HFFc6 (cell line): ENCODE data around the gene ARSI. TPM values are rescaled to one million over a fixed set of nuclear protein-coding genes. Genes with fewer than 3 reads are reported as not detected.
A peak's percentile ranks its signal among the peaks of the same experiment; 100 is the strongest.

ENCODE experiments used
- DNase-seq: peaks from one replicate; pipeline ENCODE4 v3.0.0-alpha.2; 2018
- H3K27ac Mint-ChIP-seq: 2 replicates; pipeline ENCODE4 v1.8.0; 2020; ENCODE audit warnings: mild to moderate bottlenecking, mixed read lengths
- H3K27me3 Mint-ChIP-seq: 2 replicates; pipeline ENCODE4 v1.8.0; 2021; ENCODE audit warnings: mild to moderate bottlenecking, moderate library complexity, mixed read lengths; ENCODE audit not compliant: insufficient read depth
- H3K36me3 Mint-ChIP-seq: 2 replicates; pipeline ENCODE4 v1.8.0; 2021; ENCODE audit warnings: low read depth, mixed read lengths
- H3K4me1 Mint-ChIP-seq: 2 replicates; pipeline ENCODE4 v1.8.0; 2020; ENCODE audit warnings: low read depth, mixed read lengths
- H3K4me3 Mint-ChIP-seq: 2 replicates; pipeline ENCODE4 v1.8.0; 2020; ENCODE audit warnings: mild to moderate bottlenecking, moderate library complexity, mixed read lengths
- H3K9me3 Mint-ChIP-seq: 2 replicates; pipeline ENCODE4 v1.8.0; 2020; ENCODE audit warnings: mild to moderate bottlenecking, mixed read lengths
- total RNA-seq, 6 experiments: library from RNA; stranded (reverse); fragmentation: NEBNext Ultra II Directional; extraction: Animal tissue kit (Norgen Biotek cat#: 25700); gene quantifications; 2 replicates in 1 of 6; 3 replicates in 5 of 6; pipeline ENCODE4 v1.2.3, GENCODE V29; 2021
- TF ChIP-seq, protein P1 (sequence below): fragments of 200-600 bp; sonication (generic); IDR thresholded peaks from 2 replicates; pipeline ENCODE4 v1.5.0; 2021; ENCODE audit warnings: antibody characterized with exemption, mild to moderate bottlenecking

ARSI gene
- total RNA-seq, 6 experiments from 2014 or later, result 4.6 to 6.7 (median 4.9) TPM

DNA sequence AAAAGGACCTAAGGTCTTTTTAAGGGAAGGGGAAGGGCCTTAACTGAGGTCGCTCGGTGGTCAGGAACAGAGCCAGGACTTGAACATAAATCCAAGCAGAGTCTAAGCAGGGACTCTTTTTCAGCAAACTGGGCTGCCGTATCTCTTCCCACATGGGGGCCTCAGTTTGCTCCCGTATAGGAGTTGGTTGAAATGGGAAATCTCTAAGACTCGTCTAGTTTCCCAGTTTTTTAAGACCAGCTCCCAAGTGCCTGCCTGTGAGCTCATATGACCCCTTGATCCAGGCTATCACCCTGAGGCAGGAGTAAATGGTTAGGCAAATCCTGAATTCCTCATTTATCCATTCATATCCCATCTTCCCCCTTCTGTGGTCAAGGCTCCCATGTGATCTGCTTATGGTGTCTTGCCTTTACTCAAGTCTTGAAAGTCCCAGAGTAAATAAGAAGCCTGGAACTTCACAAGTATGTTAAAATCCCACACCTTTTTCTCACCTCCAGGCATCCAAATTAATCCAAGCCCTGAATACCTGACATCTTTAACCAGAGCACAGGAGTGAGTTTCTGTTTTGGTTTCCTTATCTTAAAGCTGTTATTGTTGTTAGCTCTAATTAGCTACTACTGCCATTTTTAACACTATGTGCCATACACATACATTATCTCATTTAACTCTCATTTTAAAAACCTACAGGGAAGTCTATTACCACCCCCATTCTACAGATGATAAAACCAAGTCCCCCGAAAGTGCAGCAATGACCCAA, 3.0 kb downstream of the ARSI start:
- TF ChIP-seq, protein P1, sequence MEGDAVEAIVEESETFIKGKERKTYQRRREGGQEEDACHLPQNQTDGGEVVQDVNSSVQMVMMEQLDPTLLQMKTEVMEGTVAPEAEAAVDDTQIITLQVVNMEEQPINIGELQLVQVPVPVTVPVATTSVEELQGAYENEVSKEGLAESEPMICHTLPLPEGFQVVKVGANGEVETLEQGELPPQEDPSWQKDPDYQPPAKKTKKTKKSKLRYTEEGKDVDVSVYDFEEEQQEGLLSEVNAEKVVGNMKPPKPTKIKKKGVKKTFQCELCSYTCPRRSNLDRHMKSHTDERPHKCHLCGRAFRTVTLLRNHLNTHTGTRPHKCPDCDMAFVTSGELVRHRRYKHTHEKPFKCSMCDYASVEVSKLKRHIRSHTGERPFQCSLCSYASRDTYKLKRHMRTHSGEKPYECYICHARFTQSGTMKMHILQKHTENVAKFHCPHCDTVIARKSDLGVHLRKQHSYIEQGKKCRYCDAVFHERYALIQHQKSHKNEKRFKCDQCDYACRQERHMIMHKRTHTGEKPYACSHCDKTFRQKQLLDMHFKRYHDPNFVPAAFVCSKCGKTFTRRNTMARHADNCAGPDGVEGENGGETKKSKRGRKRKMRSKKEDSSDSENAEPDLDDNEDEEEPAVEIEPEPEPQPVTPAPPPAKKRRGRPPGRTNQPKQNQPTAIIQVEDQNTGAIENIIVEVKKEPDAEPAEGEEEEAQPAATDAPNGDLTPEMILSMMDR, result no peak
- Mint-ChIP-seq H3K9me3 (no peaks in the 10 kb centered on the region), H3K27me3 (no peaks in the 10 kb centered on the region), H3K4me3 (peak overlapping the region; percentile 56), H3K27ac (peak overlapping the region; percentile 96), H3K4me1 (peaks cover 71% of the 10 kb centered on the region), H3K36me3 (no peaks in the 10 kb centered on the region)
- DNase-seq, result peak; percentile 25

DNA sequence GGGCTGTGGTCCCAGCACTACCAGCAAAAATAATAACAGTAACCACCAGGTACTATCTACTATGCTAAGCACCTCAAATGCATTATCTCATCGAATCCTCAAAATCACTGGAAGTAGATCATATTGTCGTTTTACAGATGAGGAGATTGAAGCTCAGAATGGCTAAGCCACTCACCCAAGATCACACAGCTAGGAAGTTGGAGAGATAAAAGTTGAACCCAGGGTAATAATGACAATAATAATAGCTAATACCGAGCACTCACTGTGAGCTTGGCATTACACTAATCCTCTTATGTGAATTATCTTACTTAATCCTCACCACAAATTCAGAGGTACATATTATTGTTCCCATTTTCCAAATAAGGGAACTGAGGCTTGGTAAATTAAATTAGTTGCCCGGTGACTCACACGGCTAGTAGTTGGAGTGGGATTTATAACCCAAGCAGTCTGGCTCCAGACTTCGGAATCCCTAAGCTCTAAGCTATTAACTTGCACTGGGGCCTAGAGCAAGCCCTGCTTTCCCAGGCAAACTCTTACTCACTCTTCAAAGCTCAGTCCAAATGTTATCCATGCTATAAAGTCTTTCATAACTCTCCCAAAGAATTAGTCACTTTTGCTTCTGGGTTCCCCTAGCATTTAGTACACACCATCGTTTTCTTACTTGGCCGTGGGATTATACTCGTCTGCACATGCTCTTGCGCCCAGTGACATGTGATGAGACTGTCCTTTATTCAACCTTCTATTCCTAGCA, 3.8 kb downstream of the ARSI start:
- Mint-ChIP-seq H3K4me1 (peaks cover 65% of the 10 kb centered on the region), H3K36me3 (no peaks in the 10 kb centered on the region), H3K9me3 (no peaks in the 10 kb centered on the region), H3K27me3 (no peaks in the 10 kb centered on the region), H3K4me3 (peak overlapping the region; percentile 56), H3K27ac (peak overlapping the region; percentile 96)
- peak; percentile 99 for DNase-seq
- TF ChIP-seq, protein P1, result no peak

DNA sequence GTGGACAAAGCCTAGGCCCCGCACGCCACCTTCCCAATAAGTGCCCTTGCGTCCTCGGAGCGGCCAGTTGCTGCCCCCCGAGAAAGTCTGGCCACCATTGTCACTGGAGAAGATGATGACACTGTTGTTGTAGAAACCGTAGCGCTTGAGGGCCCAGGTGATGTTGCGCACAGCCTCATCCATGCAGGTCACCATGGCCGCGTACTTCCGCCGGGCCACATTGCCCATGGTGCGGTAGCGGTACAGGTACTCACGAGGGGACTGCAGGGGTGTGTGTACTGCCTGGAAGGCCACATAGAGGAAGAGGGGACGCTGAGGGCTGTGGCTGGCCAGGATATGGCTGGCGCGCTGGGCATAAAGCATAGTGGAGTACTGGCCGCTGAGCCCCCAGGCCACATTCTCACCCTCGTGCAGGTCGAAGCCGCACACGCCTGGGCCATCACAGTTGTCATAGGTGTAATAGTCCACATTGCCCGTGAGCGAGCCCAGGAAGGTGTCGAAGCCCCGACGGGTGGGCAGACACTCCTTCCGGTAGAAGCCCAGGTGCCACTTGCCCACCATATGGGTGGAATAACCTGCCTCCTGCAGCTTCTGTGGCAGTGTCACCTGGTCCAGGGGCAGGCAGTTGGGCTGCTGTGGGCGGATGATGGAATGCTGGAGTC, 4.6 kb downstream of the ARSI start:
- H3K9me3 Mint-ChIP-seq, result no peaks in the 10 kb centered on the region
- H3K36me3 Mint-ChIP-seq, result no peaks in the 10 kb centered on the region
- peaks cover 58% of the 10 kb centered on the region for H3K4me1 Mint-ChIP-seq
- TF ChIP-seq, protein P1, result no peak
- DNase-seq, result no peak
- no peaks in the 10 kb centered on the region for H3K27me3 Mint-ChIP-seq
- H3K27ac Mint-ChIP-seq, result peak overlapping the region; percentile 96
- no peak overlapping the region for H3K4me3 Mint-ChIP-seq

DNA sequence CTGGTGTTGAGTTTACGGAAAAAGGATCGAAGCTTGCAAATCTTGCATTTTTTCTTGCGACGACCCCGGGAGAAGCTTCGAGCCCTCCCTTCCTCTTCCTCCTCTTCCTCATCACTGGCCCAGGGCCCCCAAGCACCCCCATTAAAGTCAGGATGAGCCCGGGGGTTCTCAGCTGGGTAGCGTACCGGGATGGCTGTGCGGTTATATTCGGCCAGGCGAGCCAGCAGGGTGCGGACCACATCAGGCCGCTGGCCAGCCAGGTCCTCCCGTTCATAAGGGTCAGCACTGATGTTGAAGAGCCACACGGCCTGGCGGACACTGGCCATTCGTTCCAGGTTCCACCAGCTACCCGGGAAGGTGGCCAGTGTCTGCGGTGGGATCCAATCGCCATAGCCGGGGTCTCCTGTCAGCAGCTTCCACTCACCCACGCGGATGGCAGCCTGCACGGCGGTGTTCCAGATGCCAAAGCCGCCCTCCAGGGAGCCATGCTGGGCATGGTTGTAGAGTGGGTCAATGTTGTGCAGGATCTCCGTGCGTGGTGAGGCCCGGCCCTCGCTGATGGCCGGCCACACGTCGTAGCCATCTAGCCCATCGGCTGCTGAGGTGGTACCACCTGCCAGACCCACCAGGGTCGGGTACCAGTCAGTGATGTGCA, 5.3 kb downstream of the ARSI start:
- Mint-ChIP-seq H3K27me3 (no peaks in the 10 kb centered on the region; the same call in 1 of the 2 replicates), H3K4me3 (no peak overlapping the region), H3K4me1 (peaks cover 58% of the 10 kb centered on the region), H3K9me3 (no peaks in the 10 kb centered on the region), H3K27ac (no peak overlapping the region), H3K36me3 (no peaks in the 10 kb centered on the region)
- TF ChIP-seq, protein P1, result no peak
- no peak for DNase-seq

DNA sequence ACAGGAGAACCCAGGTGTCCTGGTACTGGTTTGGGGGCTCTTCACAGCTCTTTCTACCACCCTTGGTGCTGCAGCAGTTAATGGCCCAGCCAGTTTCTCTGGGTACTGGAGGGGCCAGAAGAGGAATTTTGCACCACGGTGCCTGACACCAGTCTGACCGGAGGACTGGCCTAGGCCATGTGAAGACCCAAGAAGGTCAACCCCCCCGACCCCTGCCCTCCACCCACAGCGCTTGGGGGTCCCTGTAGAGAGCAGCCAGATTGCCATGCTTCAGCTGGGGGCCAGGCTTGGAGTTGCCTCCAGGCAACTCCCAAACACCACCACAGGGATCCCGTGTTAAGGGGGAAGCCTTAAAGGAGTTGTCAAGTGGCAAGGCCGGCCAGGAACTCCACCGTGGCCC, 6.2 kb downstream of the ARSI start:
- no peaks in the 10 kb centered on the region; the same call in 1 of the 2 replicates for H3K27me3 Mint-ChIP-seq
- no peak overlapping the region for H3K4me3 Mint-ChIP-seq
- TF ChIP-seq, protein P1, result no peak
- no peak for DNase-seq
- H3K27ac Mint-ChIP-seq, result no peak overlapping the region
- peaks cover 54% of the 10 kb centered on the region for H3K4me1 Mint-ChIP-seq
- no peaks in the 10 kb centered on the region for H3K36me3 Mint-ChIP-seq
- no peaks in the 10 kb centered on the region for H3K9me3 Mint-ChIP-seq
